CD4-positive, alpha-beta T cell treated with Interleukin-4 for 1 hour (primary cell): ENCODE measurements around the gene VWA3B.
"Not testable (repeated sequence)": the region's sequence is repeated elsewhere in the genome, so short reads cannot be mapped to it uniquely, and the experiment has no call there.

Experiments
- DNase-seq, 2 donors: peaks; one replicate each; pipeline ENCODE4 v3.0.0-alpha.2; 2020 to 2022

VWA3B gene

GRCh38 chr2:98299211-98299905, 212.4 kb downstream of the VWA3B start:
- no peak for DNase-seq

GRCh38 chr2:98300141-98300874, 213.3 kb downstream of the VWA3B start:
- DNase-seq, result no peak

GRCh38 chr2:98301469-98301868, 214.5 kb downstream of the VWA3B start:
- no peak for DNase-seq

GRCh38 chr2:98307131-98307696, 220.2 kb downstream of the VWA3B start:
- DNase-seq, result not testable (repeated sequence)

- DNase-seq, result no peak
These were observed 221.1 kb downstream of the VWA3B start for GRCh38 chr2:98308068-98308467.

- DNase-seq, result no peak
These were observed 221.6 kb downstream of the VWA3B start for GRCh38 chr2:98308532-98308931.

- DNase-seq, result no peak
These were observed 222.6 kb downstream of the VWA3B start for GRCh38 chr2:98309580-98309979.

GRCh38 chr2:98310010-98310409, 223.0 kb downstream of the VWA3B start:
- no peak for DNase-seq

- no peak for DNase-seq
These were observed 224.1 kb downstream of the VWA3B start for GRCh38 chr2:98311090-98311489.

- DNase-seq, result no peak
These were observed 225.0 kb downstream of the VWA3B start for GRCh38 chr2:98311771-98312545.

GRCh38 chr2:98313492-98314250, 226.7 kb downstream of the VWA3B start:
- no peak for DNase-seq

- DNase-seq, result no peak
These were observed 227.3 kb downstream of the VWA3B start for GRCh38 chr2:98314251-98314650.

- DNase-seq, result no peak
These were observed 229.0 kb downstream of the VWA3B start for GRCh38 chr2:98315957-98316356.

GRCh38 chr2:98317214-98317613, 230.2 kb downstream of the VWA3B start:
- no peak for DNase-seq

- DNase-seq, result not testable (repeated sequence)
These were observed 233.2 kb downstream of the VWA3B start for GRCh38 chr2:98320171-98320570.

- no peak for DNase-seq
These were observed 237.2 kb downstream of the VWA3B start for GRCh38 chr2:98324181-98324580.

GRCh38 chr2:98327776-98328175, 240.8 kb downstream of the VWA3B start:
- no peak for DNase-seq

- no peak for DNase-seq
These were observed 242.6 kb downstream of the VWA3B start for GRCh38 chr2:98329549-98329948.

- no peak for DNase-seq
These were observed 246.0 kb downstream of the VWA3B start for GRCh38 chr2:98332989-98333388.

- no peak for DNase-seq
These were observed 247.0 kb downstream of the VWA3B start for GRCh38 chr2:98333922-98334321.

GRCh38 chr2:98334439-98335078, 247.6 kb downstream of the VWA3B start:
- DNase-seq, result no peak

- no peak for DNase-seq
These were observed 248.3 kb downstream of the VWA3B start for GRCh38 chr2:98335271-98335670.
